Stimulated activated CD4-positive, alpha-beta T cell treated with anti-CD3 and anti-CD28 coated beads, Interleukin-1b, Interleukin-23, amount 100 ng/mL, for 48 hours (primary cell): ENCODE results near the gene AP5B1.

Experiments used
- DNase-seq: peaks from one replicate; pipeline ENCODE4 v3.0.0-alpha.2; 2020

The AP5B1 gene, protein sequence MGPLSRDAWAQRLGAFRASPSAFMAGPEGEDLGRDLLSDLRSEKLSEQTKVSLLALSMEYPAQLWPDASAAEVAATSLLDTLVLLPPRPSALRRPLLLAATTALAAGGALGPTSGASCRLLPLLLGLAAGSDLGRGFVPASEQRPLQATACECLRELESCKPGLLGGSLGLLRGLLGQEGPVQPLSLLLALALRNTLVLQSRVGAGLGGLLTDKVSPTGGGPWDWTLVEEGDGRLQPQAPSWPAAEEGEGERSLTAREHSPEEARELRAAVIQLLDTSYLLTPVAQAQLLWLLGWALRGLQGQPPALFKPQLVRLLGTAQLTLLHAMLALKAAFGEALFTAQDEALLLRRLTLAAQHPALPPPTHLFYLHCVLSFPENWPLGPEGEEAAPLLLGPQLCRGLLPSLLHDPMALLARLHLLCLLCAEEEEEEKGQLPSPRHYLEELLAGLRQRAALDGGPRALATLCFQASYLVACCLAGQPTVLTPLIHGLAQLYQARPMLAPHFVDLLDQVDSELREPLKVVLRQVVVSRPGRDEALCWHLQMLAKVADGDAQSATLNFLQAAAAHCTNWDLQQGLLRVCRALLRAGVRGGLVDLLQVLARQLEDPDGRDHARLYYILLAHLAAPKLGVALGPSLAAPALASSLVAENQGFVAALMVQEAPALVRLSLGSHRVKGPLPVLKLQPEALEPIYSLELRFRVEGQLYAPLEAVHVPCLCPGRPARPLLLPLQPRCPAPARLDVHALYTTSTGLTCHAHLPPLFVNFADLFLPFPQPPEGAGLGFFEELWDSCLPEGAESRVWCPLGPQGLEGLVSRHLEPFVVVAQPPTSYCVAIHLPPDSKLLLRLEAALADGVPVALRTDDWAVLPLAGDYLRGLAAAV

DNA sequence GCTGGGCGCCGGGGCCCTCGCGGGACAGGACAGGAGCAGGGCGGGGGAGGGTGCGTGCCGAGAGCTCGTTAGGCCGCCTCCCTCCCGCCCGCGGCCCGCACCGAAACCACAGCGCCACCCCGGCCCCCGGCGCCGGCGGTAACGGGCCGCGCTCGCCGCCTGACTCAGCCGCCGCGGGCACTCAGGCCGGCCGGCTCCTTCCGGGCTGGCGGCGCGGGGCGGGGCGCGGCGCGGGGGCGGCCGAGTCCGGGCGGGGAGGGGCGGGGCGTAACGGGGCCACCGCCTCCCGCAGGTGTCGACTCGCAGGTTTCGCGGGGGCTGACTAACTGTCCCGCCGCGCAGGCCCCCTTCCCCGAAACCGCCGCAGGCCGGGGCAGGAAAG lies at the start of gene AP5B1:
Gene AP5B1, minus strand, starts transcription at position 207 of the 382 bp plus-strand sequence. CDS start 385 bp downstream, outside the sequence.
- DNase-seq = peak; percentile 67

DNA sequence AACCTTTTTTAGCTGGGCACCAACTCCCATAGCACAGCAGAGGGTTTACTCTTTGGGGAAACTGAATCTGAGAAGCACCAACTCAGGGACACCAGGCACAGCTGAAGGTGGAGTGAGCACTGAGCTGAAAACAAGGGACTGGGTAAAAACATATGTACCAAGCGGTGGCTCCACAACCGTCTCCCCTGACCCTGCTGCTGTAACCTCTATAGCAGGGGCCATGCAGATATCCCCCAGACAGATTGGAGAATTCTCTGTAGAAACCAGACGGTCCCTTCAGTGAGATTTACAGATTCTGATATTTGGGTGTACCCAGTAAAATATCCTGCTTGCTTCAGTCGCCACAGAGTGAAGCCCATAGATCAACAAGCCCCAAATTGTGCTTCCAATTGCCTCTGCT lies 48.7 kb upstream of the AP5B1 start:
- DNase-seq = no peak

DNA sequence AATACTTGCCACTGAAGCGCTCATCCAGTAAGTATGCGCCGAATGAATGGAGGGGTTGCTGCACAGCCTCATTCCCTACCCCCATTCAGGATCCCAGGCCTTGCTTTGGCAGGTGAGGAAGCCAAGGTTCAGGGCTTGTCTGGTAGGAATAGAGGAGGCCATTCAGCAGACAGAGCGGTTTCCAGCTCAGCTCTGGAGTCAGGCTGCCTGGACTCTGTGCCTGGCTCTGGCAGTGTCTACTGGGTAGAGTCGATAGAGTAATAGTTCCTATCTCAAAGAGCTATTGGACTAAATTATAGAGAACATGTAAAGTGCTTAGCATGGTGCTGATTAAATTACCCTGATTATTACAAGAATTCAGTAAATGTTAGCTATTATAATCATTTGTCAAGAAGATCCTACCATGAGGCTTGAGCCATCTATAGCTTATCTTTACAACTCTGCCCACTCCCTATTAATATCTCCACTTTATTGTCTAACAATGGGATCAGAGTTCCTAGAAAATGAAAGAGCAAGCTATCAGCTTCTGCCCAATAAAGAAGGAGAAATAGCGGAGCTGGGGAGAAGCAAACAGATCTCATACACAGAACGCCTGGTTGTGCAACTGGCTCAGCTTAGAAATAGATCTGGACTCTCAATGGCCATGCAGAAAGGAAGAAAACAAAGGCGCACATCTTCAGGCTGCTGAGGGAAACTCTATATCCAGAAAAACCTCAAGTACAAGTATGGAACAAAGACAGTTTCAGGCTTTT lies 46.4 kb upstream of the AP5B1 start:
- DNase-seq = no peak

DNA sequence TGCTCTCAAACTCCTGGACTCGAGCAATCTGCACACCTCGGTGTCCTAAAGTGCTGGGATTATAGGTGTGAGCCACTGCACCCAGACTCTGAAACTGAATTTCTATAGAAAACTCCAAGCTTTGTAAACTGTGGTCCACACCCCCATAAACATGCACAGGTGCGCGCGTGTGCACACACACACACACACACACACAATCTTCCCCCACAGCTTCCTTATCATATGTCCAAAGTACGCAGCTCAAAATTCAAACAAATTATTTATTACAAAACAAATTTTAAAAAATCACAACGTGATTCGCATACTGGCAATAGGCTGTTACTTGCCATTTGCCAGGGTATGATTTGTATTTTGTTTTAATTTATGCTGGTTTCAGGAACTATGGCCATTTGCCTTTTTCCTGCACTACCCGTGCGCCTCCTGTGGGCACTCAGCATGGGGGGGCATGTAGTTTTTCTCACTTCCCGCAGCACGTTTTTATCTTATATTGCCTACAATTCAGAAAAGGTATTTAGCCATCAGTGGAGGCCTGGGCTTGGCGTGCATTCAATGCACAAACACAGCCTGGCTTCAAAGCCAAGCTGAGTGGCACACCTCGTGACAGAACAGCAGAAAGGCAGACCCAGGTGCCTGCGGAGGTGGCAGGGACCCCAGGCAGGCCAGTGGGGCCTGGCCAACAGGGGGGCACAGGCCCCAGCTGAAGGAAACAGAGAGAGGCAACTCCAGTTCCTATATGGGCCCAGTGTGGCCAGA lies 42.2 kb upstream of the AP5B1 start:
- DNase-seq = no peak

DNA sequence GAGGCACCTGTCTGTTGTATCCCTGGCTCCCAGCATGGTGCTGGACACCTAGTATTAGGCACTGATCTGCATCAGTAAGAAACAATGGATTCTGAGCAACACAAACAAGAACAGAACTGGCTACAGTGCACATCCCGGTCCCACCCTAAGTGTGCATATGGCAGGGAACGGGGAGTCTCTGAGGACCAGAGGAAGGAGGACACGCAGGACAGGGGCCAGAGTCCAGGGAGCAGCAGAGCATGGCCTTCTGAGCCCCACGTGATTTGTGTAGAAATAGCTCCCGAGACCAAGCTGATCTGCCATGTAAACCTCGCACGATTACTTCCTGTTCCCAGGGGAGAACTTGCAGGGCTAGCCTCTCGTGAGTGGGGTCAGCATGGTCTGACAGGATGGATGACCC lies 40.3 kb upstream of the AP5B1 start:
- no peak for DNase-seq

DNA sequence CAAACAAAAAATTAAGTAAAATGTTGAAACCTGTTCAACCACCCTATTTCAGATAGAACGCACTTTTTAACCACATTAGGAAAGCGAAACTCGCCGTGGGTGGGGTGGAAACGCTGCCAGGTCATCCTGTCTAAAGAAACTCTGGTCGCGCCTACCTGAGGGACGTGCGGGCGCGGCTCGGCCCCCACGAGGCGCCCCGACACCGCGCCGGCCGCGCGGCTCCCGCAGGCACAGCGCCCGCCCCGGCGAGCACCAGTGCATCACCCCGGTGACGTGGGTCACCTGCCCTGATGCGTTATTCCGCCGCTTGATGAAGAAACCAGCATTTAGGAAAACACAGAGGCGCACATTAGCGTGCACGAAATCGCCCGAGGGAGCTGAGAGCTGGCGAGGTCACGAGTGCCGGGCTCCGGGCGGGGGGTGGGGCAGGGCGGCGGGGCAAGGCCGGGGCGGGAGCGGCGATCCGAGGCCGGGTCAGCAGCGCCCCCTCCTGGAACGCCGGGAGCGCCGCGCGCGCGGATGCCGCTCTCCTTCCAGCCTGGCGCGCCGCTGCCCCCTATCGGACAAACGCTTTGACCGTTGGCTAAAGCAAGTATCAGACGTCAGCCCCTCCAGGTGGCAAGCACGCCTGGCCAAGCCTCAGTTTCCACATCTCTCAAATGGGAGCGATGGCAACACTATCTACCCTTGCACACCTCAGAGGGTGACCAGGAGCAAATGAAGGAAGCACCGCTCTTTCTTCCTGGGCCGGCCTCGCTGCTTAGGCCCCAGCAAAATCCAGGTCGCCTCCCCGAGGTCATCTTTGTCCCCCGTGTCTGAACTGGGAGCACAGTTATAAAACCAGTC lies 37.3 kb upstream of the AP5B1 start:
- peak; percentile 90 for DNase-seq

DNA sequence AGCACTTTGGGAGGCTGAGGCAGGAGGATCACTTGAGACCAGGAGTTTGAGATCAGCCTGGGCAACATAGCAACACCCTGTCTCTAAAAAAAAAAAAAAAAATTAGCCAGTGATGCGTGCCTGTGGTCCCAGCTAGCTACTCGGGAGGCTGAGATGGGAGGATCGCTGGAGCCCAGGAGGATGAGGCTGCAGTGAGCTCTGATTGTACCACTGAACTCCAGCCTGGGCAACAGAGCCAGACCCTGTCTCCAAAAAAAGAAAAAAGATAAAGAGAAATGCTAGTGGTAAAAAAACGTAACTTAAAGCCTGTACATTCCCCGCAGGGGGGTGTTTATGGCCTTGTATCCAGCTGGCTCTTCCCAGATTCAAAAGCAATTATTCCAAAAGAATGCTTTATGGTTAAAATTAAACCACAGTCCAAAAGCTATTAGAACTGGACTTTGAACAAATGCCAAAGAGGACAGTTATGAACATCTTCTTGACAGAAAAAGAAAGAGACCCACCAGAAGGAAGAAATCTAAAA lies 36.6 kb upstream of the AP5B1 start:
- no peak for DNase-seq

DNA sequence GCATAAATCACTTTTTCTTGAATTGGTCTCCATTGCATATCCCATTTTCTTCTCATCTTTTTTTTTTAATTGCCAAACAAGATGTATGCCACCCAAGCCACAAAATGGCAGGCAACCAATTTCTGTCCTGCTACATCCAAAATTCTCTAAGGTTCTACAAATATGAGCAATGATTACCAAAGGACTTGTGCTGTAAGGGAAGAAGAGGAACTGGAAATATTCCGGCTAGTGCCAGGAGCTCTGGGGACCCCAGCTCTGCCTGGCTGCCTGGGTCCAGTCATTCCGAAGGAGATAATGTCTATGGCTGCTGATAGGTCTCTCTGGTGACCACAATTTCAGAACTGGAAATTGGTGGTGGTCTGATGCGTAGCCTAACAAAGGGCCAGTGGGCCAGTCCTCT lies 35.9 kb upstream of the AP5B1 start:
- no peak for DNase-seq

DNA sequence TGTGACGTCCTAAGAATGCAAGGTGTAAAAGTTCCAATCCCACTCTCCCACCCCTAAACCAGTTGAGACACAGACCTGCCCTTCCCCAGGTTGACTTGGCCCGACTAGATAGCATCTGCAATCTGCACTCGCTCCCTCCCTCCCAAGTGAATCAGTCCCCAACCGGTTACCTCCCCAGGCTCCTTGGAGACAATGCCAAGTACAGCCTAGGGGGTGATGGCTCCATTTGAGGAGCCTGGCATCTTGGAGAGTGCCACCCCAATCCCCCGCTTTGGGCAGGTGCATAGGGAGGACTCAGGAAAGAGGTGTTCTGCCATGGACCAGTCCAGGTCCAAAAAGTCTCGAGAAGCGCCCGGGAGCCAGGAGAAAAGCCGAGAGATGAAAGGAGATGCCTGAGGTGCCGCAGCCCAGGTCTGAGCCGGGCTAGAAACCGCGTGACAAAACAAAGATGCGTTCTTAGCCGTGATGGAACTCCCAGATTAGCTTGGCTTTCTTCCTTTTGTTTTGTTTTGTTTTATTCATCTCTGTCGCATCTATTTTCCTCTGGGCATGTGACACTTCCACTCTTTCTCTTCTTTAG lies 34.3 kb upstream of the AP5B1 start:
- no peak for DNase-seq

DNA sequence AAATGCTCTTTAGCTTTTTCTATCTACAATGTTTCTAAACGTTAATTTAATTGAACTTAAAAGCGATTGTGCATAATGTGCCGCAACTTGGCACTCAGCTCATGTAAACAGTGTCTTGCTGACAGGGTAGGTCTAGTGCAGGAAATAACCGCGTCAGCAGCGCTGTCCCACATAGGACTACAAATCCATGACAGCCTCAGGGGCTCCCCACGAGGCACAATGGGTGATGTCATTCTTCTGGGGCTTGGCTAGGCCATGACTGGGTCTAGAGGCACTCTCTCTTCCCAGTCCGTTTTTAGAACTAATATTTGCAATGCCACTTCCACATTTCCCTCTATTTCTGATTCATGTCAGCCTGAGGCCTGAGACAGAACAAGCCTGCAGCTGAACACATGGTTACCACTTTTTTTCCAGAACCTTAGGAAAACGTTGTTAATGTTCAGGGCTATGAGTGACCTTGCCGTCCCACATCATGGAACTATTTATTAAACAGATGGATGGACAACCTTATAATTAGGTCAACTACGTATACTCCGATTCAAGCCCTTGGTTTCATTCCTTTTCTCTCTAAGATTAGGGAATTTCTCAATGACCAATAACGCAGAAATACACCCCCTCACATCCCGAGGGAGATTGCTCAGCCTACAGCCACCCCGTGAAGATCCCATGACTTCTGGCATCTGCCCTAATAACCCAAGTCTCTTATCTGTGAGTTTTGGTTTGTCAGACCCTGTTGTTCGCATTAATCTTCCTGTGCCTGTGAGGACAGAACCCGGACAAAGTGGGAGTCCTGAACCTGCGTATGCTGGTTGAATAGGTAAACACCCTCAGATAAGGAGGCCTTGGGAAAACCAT lies 33.6 kb upstream of the AP5B1 start:
- DNase-seq = no peak

DNA sequence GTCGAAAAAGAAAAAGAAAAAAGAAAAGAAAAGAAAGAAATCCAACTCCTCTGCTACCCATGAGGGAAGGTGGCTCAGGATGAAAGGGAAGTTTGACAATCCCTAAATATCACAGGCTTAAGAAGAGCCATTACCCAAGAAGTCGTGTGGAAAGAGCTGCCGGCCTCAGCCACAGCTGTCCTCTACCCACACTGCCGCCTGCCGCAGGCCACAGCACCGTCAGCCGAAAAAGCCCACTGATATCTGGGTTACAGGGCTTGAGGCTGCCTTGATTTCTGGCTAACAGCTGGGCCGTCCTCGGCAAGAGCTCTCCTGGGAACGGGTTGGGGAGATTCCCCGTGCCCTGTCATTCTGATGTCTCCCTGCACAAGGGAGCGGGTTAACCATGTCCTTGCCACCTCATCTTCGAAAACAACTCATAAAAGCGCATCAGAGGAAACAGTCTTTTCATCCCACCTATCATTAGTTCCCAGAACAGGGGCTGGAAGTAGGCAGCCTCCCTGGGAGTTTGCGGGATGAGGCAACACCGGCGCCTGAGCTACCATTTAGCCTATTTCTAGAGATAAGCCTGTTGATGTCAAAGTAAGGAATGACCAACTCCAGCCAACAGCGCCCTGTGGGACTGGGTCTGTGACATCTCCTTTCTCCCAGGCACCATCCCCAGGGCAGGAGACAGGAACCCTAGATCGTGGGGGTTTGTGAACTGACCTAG lies 31.1 kb upstream of the AP5B1 start:
- DNase-seq = no peak

DNA sequence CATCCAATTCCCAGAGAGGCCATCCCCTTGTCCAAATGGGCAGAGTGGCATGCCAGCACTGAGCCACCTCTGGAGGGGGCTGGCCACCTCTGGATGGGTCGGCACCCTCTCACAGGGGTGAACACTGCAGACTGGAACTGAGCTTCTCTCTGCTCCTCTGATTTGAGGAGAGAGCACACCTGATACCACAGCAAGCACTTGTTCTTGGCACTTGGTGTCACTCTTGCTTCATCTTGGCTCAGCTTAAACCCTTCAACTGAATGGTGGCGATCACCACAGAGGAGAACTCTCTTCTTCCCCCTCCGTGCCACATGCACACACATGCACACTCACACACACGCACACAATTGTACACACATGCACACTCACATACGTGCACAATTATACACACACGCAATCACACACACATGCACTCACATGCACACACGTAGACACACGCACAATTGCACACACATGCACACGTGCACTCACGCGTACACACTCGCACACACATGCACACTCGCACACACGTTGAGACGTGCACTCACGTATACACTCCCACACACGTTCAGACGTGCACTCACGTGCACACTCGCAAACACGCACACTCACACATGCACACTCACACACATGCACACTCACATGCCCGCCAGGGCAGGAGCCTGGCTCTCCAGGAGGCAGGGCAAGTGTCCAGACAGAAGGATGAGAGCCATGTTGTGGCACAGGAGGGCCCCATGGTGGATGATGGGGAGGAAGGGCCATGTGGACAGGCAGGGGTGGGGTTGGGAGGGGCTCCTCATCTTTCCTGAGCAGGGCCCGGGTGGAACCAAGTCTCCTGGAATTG lies 29.5 kb upstream of the AP5B1 start:
- no peak for DNase-seq

DNA sequence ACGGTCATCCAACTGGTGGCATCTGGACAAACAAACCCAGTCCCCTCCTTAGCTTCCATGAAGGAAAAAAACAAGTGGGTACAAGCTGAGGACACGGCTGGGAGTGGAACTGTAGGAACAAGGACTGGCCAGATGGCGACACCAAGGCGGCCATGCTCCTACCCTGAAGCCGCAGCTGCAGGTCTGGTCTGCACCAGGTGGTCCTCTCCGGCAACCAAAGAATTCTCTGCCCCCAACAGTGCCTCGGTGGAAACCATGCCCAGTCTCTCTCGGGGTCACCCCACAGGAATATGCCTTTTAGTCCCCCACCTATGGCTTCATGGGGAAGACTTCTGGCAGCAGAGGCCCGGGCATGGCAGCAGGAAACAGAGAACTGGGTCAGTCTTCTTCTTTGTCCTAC lies 28.7 kb upstream of the AP5B1 start:
- no peak for DNase-seq

DNA sequence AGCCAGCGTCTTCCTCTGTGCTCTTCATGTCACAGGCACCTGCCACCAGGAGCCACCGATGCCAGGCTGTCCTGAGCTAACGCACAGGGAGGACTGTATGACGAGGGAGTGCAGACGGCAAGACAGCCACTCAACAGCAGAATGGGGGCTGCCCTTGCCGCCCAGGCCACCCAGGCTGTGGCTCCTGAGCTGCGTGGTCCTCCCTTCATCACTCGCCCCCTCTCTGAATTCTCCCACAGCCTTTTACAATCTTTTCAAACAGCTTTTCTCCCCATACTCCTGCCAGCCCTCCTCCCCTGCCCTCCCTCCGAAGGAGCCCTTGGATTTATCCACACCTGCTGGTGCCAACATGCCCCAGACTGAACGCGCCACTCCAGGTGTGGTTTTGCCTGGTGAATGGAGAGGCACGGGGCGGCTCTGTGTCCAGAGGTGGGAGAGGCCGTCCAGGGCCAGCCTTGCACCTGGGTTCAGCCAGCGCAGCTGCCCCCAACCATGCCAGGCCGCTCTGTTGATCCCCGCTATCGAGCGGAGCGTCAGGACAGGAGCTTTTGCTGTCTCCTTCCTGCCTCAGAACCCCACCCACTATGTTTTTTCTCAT lies 28.1 kb upstream of the AP5B1 start:
- DNase-seq = no peak

DNA sequence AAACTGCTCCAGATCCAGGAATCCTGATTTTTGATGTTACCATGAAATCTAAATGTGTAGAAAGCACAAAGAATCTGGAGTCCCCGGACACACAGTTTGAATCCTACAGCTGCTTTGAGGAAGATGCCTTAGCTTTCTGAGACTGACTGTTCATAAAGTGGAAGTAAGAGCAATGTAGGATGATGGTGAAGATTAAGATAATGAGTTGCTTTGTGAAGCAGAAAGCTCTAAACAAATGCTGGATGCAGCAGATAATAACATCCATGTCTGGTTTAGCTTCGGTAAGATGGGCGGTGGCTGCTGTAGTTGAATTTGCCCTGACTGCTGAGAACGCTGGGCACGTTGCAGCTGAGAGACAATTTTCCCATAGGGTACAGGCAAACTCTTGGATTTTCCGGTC lies 26.2 kb upstream of the AP5B1 start:
- no peak for DNase-seq

DNA sequence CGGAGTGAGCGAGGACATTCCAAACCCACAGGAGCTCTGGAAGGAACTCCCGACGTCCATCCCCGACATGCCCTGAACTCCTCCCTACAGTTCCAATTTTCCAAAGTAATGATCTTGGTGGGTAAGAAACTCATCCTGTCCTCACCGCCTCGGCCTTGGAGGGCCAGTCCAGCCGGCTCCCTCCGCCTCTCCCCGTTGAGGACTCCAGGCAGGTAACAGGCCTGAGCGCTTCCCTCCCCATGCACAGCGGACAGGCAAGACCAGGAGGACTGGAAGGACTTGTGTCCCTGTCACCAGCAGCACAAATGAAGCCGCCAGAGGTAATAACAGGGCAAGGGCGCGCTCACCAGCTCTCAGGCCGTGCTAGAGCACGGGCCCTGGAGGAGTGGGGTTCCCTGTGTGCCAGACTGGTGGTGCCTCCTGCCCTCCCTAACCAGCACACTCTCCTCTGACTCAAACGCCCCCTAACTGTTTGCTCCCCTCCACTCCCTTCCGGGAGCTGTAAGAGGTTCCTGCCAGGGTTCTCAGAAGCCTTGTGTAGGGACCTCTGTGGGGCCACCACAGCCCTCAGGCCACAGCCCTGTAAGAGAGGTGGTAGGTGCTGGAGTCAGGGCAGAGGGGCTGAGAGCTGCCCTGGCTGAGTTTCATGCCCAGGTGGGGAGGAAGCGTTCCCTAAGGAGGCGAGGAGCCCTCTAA lies 23.2 kb upstream of the AP5B1 start:
- DNase-seq = no peak

DNA sequence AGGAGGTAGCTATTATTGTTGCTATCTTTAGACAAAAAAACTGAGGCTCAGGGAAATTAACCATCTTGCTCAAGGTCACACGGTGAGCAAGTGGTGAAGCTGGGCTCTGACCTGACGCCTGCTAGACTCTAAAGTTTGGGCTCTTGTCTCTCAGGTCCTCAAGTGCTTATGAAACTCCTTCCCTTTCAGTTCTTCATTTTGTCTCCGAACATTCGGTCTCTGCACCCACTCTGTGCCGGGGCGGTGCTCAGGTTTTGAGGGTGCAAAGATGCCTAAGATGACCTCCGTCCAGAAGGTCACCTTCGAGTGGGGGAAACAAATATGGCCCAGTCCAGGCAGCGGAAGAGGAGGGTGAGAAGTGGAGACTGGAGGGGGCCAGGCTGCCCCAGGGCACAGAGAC lies 22.1 kb upstream of the AP5B1 start:
- no peak for DNase-seq
